K562 (cell line): ENCODE measurements around the gene CSTF2T. TPM values are rescaled to one million over a fixed set of nuclear protein-coding genes. Genes with fewer than 3 reads are reported as not detected.
A peak's percentile ranks its signal among the peaks of the same experiment; 100 is the strongest.

Source experiments
- CEBPB ChIP-seq: fragments of 450-650 bp; IDR thresholded peaks from 2 replicates; pipeline ENCODE4 v1.6.1; 2016; ENCODE audit warnings: missing genetic modification characterization, missing compliant biosample characterization
- CHAMP1 ChIP-seq: fragments of 450-650 bp; IDR thresholded peaks from 2 replicates; pipeline ENCODE4 v1.6.1; 2016; ENCODE audit warnings: mild to moderate bottlenecking
- CREB1 ChIP-seq, 2 experiments: sonication (generic) in 1 of 2; formaldehyde crosslinking in 1 of 2; IDR thresholded peaks; 2 replicates each; pipeline versions ENCODE4 v1.6.1 to v1.8.0; 2012 to 2022; ENCODE audit warnings: inconsistent platforms in 1 of 2, mild to moderate bottlenecking in 1 of 2, missing genetic modification reagents in 1 of 2, moderate library complexity in 1 of 2
- HDAC8 ChIP-seq: fragments of 450-650 bp; IDR thresholded peaks from 2 replicates; pipeline ENCODE4 v1.6.1; 2016; ENCODE audit warnings: mild to moderate bottlenecking, missing genetic modification characterization, moderate library complexity, missing compliant biosample characterization
- LCOR ChIP-seq: sonication (generic); formaldehyde crosslinking; IDR thresholded peaks from 2 replicates; pipeline ENCODE4 v1.8.0; 2022; ENCODE audit warnings: mild to moderate bottlenecking, missing genetic modification reagents
- MED1 ChIP-seq: sonication (generic); formaldehyde crosslinking; IDR thresholded peaks from 2 replicates; pipeline ENCODE4 v1.8.1; 2023; ENCODE audit warnings: missing genetic modification reagents, borderline replicate concordance
- MITF ChIP-seq: IDR thresholded peaks from 2 replicates; pipeline ENCODE4 v1.6.1; 2014; ENCODE audit warnings: antibody characterized with exemption
- MTA3 ChIP-seq: fragments of 450-650 bp; formaldehyde crosslinking; IDR thresholded peaks from 2 replicates; pipeline ENCODE4 v1.6.1; 2017; ENCODE audit warnings: mild to moderate bottlenecking, borderline replicate concordance
- NCOA2 ChIP-seq, 2 experiments: fragments of 450-650 bp; IDR thresholded peaks; 2 replicates each; pipeline ENCODE4 v1.6.1; 2018; ENCODE audit warnings: mild to moderate bottlenecking in 2 of 2, moderate library complexity in 1 of 2; ENCODE audit not compliant: partially characterized antibody in 2 of 2
- PBX2 ChIP-seq, 2 experiments: IDR thresholded peaks in 1 of 2; conservative IDR thresholded peaks in 1 of 2; 2 replicates each; pipeline ENCODE4 v1.6.1; 2016; ENCODE audit warnings: low read depth in 2 of 2, mild to moderate bottlenecking in 1 of 2, missing compliant biosample characterization in 1 of 2, missing genetic modification characterization in 1 of 2, moderate library complexity in 1 of 2
- POLR2A ChIP-seq: fragments of 450-650 bp; conservative IDR thresholded peaks from 2 replicates; pipeline ENCODE4 v1.6.1; 2016
- POLR2AphosphoS2 ChIP-seq: IDR thresholded peaks from 2 replicates; pipeline ENCODE4 v1.6.1; 2012; ENCODE audit warnings: low read length, improper control_type of control experiment
- RBBP5 ChIP-seq: fragments of 200-600 bp; sonication (generic); IDR thresholded peaks from 2 replicates; pipeline ENCODE4 v1.6.1; 2012; ENCODE audit warnings: borderline replicate concordance, mild to moderate bottlenecking, low read length, control low read depth, inconsistent platforms; ENCODE audit not compliant: insufficient read depth, poor library complexity, severe bottlenecking
- SLC30A9 ChIP-seq: fragments of 250-450 bp; sonication (Bioruptor Pico); IDR thresholded peaks from 2 replicates; pipeline ENCODE4 v1.8.0; 2022; ENCODE audit warnings: mild to moderate bottlenecking, moderate library complexity
- ZNF121 ChIP-seq: sonication (generic); formaldehyde crosslinking; conservative IDR thresholded peaks from 2 replicates; pipeline ENCODE4 v1.8.0; 2022; ENCODE audit warnings: missing genetic modification reagents
- ZNF655 ChIP-seq: fragments of 250-450 bp; sonication (Bioruptor Pico); IDR thresholded peaks from 2 replicates; pipeline ENCODE4 v1.5.0; 2021
- ZNF707 ChIP-seq: fragments of 250-450 bp; sonication (Bioruptor Pico); conservative IDR thresholded peaks from 2 replicates; pipeline ENCODE4 v1.8.0; 2022; ENCODE audit warnings: inconsistent platforms, mild to moderate bottlenecking, moderate library complexity
- polyA plus RNA-seq, 8 experiments: library from polyadenylated mRNA; depleted of rRNA in 4 of 8; stranded (reverse) in 5 of 8; unstranded in 3 of 8; fragments of >200 nt; fragmentation: Nextera tagmentation in 2 of 8; fragmentation: Illumina TruSeq in 1 of 8; extraction: Ambion mirVana in 2 of 8; extraction: Trizol in 1 of 8; gene quantifications; 2 replicates each; pipeline versions ENCODE4 v1.2.1 to v1.2.3, GENCODE V29; 2011 to 2014; ENCODE audit warnings: inconsistent platforms in 1 of 8, missing spikeins in 1 of 8
- total RNA-seq, 7 experiments: library from RNA; depleted of rRNA in 6 of 7; stranded (reverse); fragments of >200 nt in 6 of 7; fragmentation: Illumina TruSeq in 2 of 7; extraction: Trizol in 2 of 7; gene quantifications; 2 replicates each; pipeline versions ENCODE4 v1.2.1 to v1.2.3, GENCODE V29; 2011 to 2021; ENCODE audit warnings: low replicate concordance in 1 of 7

The CSTF2T gene
- total and polyA plus RNA-seq, 9 of the 15 experiments (the other 6 are each of a cell fraction or from before 2014, with no cell fraction given), result 10.3 to 32.4 (median 24.2) TPM

GRCh38 chr10:51699475-51700227 lies at the start of gene CSTF2T (continued):
- TF ChIP-seq ZNF655 (CRISPR knock-in tag) (no peak), ZNF121 (CRISPR knock-in tag) (no peak), POLR2A (peak; percentile 88), MTA3 (peak; percentile 94; the same call in 1 of the 2 replicates), RBBP5 (peak; percentile 73), NCOA2 (IDR thresholded peaks at IDR 0.05; ENCODE audit: partially characterized antibody in 2 of 2) (no peak), POLR2AphosphoS2 (peak; percentile 48; the same call in 1 of the 2 replicates), SLC30A9 (CRISPR knock-in tag) (no peak), MITF (0 out of 2 replicates have a peak, but pooled peaks have one; percentile 24), PBX2 (CRISPR knock-in tag; IDR thresholded peaks at IDR 0.05; ENCODE audit: low read depth) (no peak), PBX2 (tag; conservative IDR thresholded peaks at IDR 0.05; ENCODE audit: low read depth) (no peak), LCOR (CRISPR knock-in tag) (peak; percentile 91), CEBPB (no peak), CHAMP1 (peak; percentile 83), ZNF707 (peak; percentile 57), MED1 (CRISPR knock-in tag) (no peak), HDAC8 (tag) (peak; percentile 80), CREB1 (IDR thresholded peaks at IDR 0.05) (peak; percentile 90), CREB1 (CRISPR knock-in tag; IDR thresholded peaks at IDR 0.05) (peak; percentile 91)
